Erythroblast (primary cell): ENCODE results near the gene C1QTNF2.

Experiments
- GATA1 ChIP-seq: IDR thresholded peaks from 2 replicates; pipeline ENCODE4 v1.6.1; 2011; ENCODE audit warnings: low read depth, mild to moderate bottlenecking, control low read depth, low read length, moderate library complexity
- POLR2A ChIP-seq: IDR thresholded peaks from 2 replicates; pipeline ENCODE4 v1.6.1; 2011; ENCODE audit warnings: mild to moderate bottlenecking, low read length

DNA sequence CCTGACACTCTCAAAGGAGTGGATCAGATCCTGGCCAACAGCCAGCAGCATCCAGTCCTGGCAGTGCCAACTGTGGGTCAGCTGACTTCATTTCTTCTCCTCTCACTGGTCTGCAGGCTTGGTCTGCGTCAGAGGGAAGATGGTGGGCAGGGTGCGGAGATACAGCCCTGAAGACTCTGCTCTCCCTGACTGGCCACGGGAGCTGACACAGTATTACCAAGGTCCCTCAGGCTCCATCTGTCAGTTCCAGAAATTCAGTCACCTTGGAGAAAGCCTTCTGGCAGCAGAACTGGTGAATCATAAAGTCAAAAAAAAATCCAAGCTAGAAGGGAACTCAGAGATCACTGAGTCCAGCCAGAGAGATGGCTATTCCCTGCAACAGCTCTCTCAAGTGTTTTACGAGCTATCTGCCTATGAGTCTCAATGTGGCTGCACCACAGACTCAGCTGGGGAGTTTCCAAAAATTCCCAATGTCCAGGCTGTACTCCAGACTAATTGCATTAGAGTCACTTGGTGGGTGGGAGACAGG, 27.9 kb downstream of the C1QTNF2 start:
- TF ChIP-seq POLR2A (no peak), GATA1 (no peak)
